Body of pancreas (tissue), 4 donors: Measurements from ENCODE around the gene FBL.

Experiments used
- POLR2A ChIP-seq, 3 donors: fragments of 450-650 bp; IDR thresholded peaks; one replicate each; pipeline ENCODE4 v1.6.1; 2016; ENCODE audit warnings: antibody characterized with exemption in 3 of 3, mild to moderate bottlenecking in 2 of 3
- TF ChIP-seq, protein P1 (sequence below), 7 experiments: fragments of 450-650 bp in 4 of 7; fragments of 200-600 bp in 3 of 7; sonication (generic) in 3 of 7; IDR thresholded peaks; one replicate each; pipeline ENCODE4 v1.5.1; 2016 to 2019; ENCODE audit warnings: antibody characterized with exemption in 7 of 7

DNA sequence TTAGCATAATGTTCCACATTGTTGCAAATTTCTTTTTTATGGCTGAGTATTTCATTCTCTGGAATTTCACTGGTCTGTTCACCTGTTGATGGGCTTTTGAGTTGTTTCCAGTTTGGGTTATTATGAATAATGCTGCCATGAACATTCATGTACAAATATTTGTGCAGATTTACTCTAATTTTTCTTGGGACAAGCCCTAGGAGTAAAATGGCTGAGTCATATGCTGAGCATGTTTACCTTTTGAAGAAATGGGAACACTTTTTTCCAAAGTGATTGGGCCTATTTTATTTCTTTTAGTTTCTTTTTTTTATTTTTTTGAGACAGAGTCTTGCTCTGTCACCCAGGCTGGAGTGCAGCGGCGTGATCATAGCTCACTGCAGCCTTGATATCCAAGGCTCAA is 4.7 kb upstream of the FBL start:
- TF ChIP-seq, protein P1, sequence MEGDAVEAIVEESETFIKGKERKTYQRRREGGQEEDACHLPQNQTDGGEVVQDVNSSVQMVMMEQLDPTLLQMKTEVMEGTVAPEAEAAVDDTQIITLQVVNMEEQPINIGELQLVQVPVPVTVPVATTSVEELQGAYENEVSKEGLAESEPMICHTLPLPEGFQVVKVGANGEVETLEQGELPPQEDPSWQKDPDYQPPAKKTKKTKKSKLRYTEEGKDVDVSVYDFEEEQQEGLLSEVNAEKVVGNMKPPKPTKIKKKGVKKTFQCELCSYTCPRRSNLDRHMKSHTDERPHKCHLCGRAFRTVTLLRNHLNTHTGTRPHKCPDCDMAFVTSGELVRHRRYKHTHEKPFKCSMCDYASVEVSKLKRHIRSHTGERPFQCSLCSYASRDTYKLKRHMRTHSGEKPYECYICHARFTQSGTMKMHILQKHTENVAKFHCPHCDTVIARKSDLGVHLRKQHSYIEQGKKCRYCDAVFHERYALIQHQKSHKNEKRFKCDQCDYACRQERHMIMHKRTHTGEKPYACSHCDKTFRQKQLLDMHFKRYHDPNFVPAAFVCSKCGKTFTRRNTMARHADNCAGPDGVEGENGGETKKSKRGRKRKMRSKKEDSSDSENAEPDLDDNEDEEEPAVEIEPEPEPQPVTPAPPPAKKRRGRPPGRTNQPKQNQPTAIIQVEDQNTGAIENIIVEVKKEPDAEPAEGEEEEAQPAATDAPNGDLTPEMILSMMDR (IDR thresholded peaks at IDR 0.05) = no peak
- no peak for TF ChIP-seq POLR2A (IDR thresholded peaks at IDR 0.05)
